HEK293 (cell line): Measurements from ENCODE around the gene RALGAPA1.

ENCODE experiments used
- KLF7 ChIP-seq: fragments of 450-650 bp; formaldehyde crosslinking; IDR thresholded peaks from 2 replicates; pipeline ENCODE4 v1.5.1; 2016; ENCODE audit warnings: missing biosample characterization, missing genetic modification characterization, borderline replicate concordance
- OSR2 ChIP-seq: fragments of 450-650 bp; formaldehyde crosslinking; IDR thresholded peaks from 2 replicates; pipeline ENCODE4 v1.5.1; 2016; ENCODE audit warnings: missing biosample characterization, missing genetic modification characterization
- ZBTB21 ChIP-seq: fragments of 450-650 bp; formaldehyde crosslinking; IDR thresholded peaks from 2 replicates; pipeline ENCODE4 v1.5.1; 2017; ENCODE audit warnings: missing biosample characterization, missing genetic modification characterization
- ZIC2 ChIP-seq: fragments of 450-650 bp; formaldehyde crosslinking; IDR thresholded peaks from 2 replicates; pipeline ENCODE4 v1.5.1; 2016; ENCODE audit warnings: missing biosample characterization, missing genetic modification characterization
- ZNF10 ChIP-seq: fragments of 450-650 bp; formaldehyde crosslinking; IDR thresholded peaks from 2 replicates; pipeline ENCODE4 v1.5.1; 2017; ENCODE audit warnings: missing biosample characterization, missing genetic modification characterization
- ZNF155 ChIP-seq: fragments of 450-650 bp; formaldehyde crosslinking; IDR thresholded peaks from 2 replicates; pipeline ENCODE4 v1.5.1; 2016; ENCODE audit warnings: missing biosample characterization, missing genetic modification characterization
- ZNF16 ChIP-seq: fragments of 450-650 bp; formaldehyde crosslinking; IDR thresholded peaks from 2 replicates; pipeline ENCODE4 v1.5.1; 2016; ENCODE audit warnings: low read depth, missing biosample characterization, missing genetic modification characterization
- ZNF214 ChIP-seq: fragments of 450-650 bp; formaldehyde crosslinking; IDR thresholded peaks from 2 replicates; pipeline ENCODE4 v1.5.1; 2017; ENCODE audit warnings: missing biosample characterization, mild to moderate bottlenecking, missing genetic modification characterization, borderline replicate concordance
- ZNF423 ChIP-seq: fragments of 450-650 bp; formaldehyde crosslinking; IDR thresholded peaks from 2 replicates; pipeline ENCODE4 v1.5.1; 2016; ENCODE audit warnings: missing biosample characterization, missing genetic modification characterization
- ZNF510 ChIP-seq: fragments of 450-650 bp; formaldehyde crosslinking; IDR thresholded peaks from 2 replicates; pipeline ENCODE4 v1.5.1; 2018; ENCODE audit warnings: mild to moderate bottlenecking, missing genetic modification characterization, missing biosample characterization; ENCODE audit not compliant: insufficient replicate concordance
- ZNF530 ChIP-seq: fragments of 450-650 bp; formaldehyde crosslinking; IDR thresholded peaks from 2 replicates; pipeline ENCODE4 v1.5.1; 2016; ENCODE audit warnings: low read depth, missing biosample characterization, missing genetic modification characterization
- ZNF677 ChIP-seq: fragments of 450-650 bp; IDR thresholded peaks from 2 replicates; pipeline ENCODE4 v1.5.0; 2018; ENCODE audit warnings: missing biosample characterization, mild to moderate bottlenecking, missing genetic modification characterization, moderate library complexity
- ZNF76 ChIP-seq: fragments of 450-650 bp; formaldehyde crosslinking; IDR thresholded peaks from 2 replicates; pipeline ENCODE4; 2016; ENCODE audit warnings: low read depth, missing biosample characterization, missing genetic modification characterization, borderline replicate concordance
- ZNF777 ChIP-seq: fragments of 450-650 bp; formaldehyde crosslinking; IDR thresholded peaks from 2 replicates; pipeline ENCODE4 v1.5.1; 2017; ENCODE audit warnings: missing biosample characterization, missing genetic modification characterization, borderline replicate concordance
- ZNF785 ChIP-seq: fragments of 450-650 bp; formaldehyde crosslinking; IDR thresholded peaks from 2 replicates; pipeline ENCODE4 v1.5.1; 2016; ENCODE audit warnings: missing biosample characterization, missing genetic modification characterization
- TF ChIP-seq, protein P1 (sequence below): fragments of 450-650 bp; formaldehyde crosslinking; IDR thresholded peaks from 2 replicates; pipeline ENCODE4 v1.5.1; 2016; ENCODE audit warnings: missing biosample characterization, missing genetic modification characterization
- TF ChIP-seq, protein P2 (sequence below): fragments of 450-650 bp; formaldehyde crosslinking; optimal IDR thresholded peaks from 2 replicates; pipeline ENCODE3; 2016; ENCODE audit warnings: missing biosample characterization, mild to moderate bottlenecking, missing genetic modification characterization
- TF ChIP-seq, protein P3 (sequence below): fragments of 450-650 bp; formaldehyde crosslinking; IDR thresholded peaks from 2 replicates; pipeline ENCODE4 v1.5.1; 2017; ENCODE audit warnings: missing biosample characterization, mild to moderate bottlenecking, missing genetic modification characterization, moderate library complexity
- TF ChIP-seq, protein P4 (sequence below): fragments of 450-650 bp; formaldehyde crosslinking; IDR thresholded peaks from 2 replicates; pipeline ENCODE4 v1.5.1; 2016; ENCODE audit warnings: missing biosample characterization, missing genetic modification characterization
- TF ChIP-seq, protein P5 (sequence below): fragments of 450-650 bp; formaldehyde crosslinking; IDR thresholded peaks from 2 replicates; pipeline ENCODE4 v1.5.1; 2016; ENCODE audit warnings: missing biosample characterization, missing genetic modification characterization
- TF ChIP-seq, protein P6 (sequence below): fragments of 450-650 bp; formaldehyde crosslinking; IDR thresholded peaks from 2 replicates; pipeline ENCODE4 v1.5.1; 2016; ENCODE audit warnings: missing biosample characterization, missing genetic modification characterization
- TF ChIP-seq, protein P7 (sequence below): fragments of 450-650 bp; formaldehyde crosslinking; IDR thresholded peaks from 2 replicates; pipeline ENCODE4 v1.5.1; 2017; ENCODE audit warnings: missing biosample characterization, missing genetic modification characterization
- TF ChIP-seq, protein P8 (sequence below): fragments of 450-650 bp; formaldehyde crosslinking; IDR thresholded peaks from 2 replicates; pipeline ENCODE4 v1.5.1; 2016; ENCODE audit warnings: missing biosample characterization, missing genetic modification characterization

Gene RALGAPA1

DNA sequence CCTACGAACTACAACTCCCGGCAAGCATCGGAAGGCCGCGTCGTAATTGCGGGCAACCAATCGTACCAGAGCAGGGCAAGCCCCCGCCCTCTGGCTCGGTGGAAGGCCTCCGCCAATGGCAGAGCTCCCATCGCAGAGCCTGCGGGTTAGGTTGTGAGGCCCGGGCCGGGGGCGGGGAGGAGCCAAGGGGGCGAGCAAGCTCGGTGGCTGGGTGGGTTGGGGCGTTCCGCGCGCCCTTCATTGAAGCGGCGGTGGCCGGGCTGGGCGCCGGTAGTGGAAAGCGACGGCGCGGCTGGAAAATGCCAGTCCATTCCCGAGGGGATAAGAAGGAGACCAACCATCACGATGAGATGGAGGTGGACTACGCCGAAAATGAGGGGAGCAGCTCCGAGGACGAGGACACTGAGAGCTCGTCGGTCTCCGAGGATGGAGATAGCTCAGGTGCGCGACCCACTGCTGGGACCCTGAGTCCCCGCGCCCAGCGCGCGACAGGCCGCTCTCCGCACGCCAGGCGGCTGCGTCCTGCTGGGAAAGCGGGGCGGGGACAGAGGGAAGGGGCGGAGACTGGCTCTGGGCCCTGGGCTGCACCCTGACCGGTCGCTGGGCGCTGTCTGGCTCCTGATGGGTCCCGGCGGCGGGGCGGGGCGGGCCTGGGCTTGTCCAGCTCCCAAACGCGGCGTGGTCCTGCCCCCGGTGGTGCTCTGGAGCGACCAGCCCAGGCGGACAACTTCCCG, 17.3 kb upstream of the RALGAPA1 start, which contains the start of gene BRMS1L (continued):
- TF ChIP-seq, protein P1, sequence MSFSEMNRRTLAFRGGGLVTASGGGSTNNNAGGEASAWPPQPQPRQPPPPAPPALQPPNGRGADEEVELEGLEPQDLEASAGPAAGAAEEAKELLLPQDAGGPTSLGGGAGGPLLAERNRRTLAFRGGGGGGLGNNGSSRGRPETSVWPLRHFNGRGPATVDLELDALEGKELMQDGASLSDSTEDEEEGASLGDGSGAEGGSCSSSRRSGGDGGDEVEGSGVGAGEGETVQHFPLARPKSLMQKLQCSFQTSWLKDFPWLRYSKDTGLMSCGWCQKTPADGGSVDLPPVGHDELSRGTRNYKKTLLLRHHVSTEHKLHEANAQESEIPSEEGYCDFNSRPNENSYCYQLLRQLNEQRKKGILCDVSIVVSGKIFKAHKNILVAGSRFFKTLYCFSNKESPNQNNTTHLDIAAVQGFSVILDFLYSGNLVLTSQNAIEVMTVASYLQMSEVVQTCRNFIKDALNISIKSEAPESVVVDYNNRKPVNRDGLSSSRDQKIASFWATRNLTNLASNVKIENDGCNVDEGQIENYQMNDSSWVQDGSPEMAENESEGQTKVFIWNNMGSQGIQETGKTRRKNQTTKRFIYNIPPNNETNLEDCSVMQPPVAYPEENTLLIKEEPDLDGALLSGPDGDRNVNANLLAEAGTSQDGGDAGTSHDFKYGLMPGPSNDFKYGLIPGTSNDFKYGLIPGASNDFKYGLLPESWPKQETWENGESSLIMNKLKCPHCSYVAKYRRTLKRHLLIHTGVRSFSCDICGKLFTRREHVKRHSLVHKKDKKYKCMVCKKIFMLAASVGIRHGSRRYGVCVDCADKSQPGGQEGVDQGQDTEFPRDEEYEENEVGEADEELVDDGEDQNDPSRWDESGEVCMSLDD: peak; percentile 89
- TF ChIP-seq ZNF785 (tag by site-specific recombination): peak; percentile 88; the same call in 1 of the 2 replicates
- peak; percentile 97 for TF ChIP-seq KLF7 (tag by site-specific recombination)
- no peak for TF ChIP-seq ZNF530 (tag by site-specific recombination)
- peak; percentile 99 for TF ChIP-seq ZNF423
- TF ChIP-seq, protein P2, sequence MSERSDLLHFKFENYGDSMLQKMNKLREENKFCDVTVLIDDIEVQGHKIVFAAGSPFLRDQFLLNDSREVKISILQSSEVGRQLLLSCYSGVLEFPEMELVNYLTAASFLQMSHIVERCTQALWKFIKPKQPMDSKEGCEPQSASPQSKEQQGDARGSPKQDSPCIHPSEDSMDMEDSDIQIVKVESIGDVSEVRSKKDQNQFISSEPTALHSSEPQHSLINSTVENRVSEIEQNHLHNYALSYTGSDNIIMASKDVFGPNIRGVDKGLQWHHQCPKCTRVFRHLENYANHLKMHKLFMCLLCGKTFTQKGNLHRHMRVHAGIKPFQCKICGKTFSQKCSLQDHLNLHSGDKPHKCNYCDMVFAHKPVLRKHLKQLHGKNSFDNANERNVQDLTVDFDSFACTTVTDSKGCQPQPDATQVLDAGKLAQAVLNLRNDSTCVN: peak; percentile 98
- peak; percentile 96 for TF ChIP-seq ZIC2
- TF ChIP-seq, protein P3, sequence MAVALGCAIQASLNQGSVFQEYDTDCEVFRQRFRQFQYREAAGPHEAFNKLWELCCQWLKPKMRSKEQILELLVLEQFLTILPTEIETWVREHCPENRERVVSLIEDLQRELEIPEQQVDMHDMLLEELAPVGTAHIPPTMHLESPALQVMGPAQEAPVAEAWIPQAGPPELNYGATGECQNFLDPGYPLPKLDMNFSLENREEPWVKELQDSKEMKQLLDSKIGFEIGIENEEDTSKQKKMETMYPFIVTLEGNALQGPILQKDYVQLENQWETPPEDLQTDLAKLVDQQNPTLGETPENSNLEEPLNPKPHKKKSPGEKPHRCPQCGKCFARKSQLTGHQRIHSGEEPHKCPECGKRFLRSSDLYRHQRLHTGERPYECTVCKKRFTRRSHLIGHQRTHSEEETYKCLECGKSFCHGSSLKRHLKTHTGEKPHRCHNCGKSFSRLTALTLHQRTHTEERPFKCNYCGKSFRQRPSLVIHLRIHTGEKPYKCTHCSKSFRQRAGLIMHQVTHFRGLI (tag by site-specific recombination): peak; percentile 88
- no peak for TF ChIP-seq ZNF214 (tag by site-specific recombination)
- TF ChIP-seq ZNF10: peak; percentile 38; the same call in 1 of the 2 replicates
- TF ChIP-seq ZBTB21 (tag by site-specific recombination): peak; percentile 67; the same call in 1 of the 2 replicates
- TF ChIP-seq, protein P4, sequence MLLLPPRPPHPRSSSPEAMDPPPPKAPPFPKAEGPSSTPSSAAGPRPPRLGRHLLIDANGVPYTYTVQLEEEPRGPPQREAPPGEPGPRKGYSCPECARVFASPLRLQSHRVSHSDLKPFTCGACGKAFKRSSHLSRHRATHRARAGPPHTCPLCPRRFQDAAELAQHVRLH (tag by site-specific recombination): peak; percentile 68; the same call in 1 of the 2 replicates
- peak; percentile 95 for TF ChIP-seq ZNF76 (tag by site-specific recombination)
- TF ChIP-seq ZNF16 (tag by site-specific recombination): no peak
- TF ChIP-seq ZNF677 (tag by site-specific recombination): no peak
- TF ChIP-seq, protein P5, sequence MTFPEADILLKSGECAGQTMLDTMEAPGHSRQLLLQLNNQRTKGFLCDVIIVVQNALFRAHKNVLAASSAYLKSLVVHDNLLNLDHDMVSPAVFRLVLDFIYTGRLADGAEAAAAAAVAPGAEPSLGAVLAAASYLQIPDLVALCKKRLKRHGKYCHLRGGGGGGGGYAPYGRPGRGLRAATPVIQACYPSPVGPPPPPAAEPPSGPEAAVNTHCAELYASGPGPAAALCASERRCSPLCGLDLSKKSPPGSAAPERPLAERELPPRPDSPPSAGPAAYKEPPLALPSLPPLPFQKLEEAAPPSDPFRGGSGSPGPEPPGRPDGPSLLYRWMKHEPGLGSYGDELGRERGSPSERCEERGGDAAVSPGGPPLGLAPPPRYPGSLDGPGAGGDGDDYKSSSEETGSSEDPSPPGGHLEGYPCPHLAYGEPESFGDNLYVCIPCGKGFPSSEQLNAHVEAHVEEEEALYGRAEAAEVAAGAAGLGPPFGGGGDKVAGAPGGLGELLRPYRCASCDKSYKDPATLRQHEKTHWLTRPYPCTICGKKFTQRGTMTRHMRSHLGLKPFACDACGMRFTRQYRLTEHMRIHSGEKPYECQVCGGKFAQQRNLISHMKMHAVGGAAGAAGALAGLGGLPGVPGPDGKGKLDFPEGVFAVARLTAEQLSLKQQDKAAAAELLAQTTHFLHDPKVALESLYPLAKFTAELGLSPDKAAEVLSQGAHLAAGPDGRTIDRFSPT: no peak
- TF ChIP-seq, protein P6, sequence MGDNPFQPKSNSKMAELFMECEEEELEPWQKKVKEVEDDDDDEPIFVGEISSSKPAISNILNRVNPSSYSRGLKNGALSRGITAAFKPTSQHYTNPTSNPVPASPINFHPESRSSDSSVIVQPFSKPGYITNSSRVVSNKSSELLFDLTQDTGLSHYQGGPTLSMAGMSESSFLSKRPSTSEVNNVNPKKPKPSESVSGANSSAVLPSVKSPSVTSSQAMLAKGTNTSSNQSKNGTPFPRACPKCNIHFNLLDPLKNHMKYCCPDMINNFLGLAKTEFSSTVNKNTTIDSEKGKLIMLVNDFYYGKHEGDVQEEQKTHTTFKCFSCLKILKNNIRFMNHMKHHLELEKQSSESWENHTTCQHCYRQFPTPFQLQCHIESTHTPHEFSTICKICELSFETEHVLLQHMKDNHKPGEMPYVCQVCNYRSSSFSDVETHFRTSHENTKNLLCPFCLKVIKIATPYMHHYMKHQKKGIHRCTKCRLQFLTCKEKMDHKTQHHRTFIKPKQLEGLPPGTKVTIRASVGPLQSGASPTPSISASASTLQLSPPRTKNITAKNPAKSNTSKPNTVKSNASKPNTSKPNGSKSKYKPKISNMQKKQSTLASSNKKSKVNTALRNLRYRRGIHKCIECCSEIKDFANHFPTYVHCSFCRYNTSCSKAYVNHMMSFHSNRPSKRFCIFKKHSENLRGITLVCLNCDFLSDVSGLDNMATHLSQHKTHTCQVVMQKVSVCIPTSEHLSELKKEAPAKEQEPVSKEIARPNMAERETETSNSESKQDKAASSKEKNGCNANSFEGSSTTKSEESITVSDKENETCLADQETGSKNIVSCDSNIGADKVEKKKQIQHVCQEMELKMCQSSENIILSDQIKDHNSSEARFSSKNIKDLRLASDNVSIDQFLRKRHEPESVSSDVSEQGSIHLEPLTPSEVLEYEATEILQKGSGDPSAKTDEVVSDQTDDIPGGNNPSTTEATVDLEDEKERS (tag by site-specific recombination): no peak
- no peak for TF ChIP-seq ZNF777 (tag by site-specific recombination)
- TF ChIP-seq, protein P7, sequence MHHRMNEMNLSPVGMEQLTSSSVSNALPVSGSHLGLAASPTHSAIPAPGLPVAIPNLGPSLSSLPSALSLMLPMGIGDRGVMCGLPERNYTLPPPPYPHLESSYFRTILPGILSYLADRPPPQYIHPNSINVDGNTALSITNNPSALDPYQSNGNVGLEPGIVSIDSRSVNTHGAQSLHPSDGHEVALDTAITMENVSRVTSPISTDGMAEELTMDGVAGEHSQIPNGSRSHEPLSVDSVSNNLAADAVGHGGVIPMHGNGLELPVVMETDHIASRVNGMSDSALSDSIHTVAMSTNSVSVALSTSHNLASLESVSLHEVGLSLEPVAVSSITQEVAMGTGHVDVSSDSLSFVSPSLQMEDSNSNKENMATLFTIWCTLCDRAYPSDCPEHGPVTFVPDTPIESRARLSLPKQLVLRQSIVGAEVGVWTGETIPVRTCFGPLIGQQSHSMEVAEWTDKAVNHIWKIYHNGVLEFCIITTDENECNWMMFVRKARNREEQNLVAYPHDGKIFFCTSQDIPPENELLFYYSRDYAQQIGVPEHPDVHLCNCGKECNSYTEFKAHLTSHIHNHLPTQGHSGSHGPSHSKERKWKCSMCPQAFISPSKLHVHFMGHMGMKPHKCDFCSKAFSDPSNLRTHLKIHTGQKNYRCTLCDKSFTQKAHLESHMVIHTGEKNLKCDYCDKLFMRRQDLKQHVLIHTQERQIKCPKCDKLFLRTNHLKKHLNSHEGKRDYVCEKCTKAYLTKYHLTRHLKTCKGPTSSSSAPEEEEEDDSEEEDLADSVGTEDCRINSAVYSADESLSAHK: peak; percentile 65; the same call in 1 of the 2 replicates
- no peak for TF ChIP-seq ZNF155 (tag by site-specific recombination)
- TF ChIP-seq OSR2 (tag by site-specific recombination): peak; percentile 53
- TF ChIP-seq, protein P8, sequence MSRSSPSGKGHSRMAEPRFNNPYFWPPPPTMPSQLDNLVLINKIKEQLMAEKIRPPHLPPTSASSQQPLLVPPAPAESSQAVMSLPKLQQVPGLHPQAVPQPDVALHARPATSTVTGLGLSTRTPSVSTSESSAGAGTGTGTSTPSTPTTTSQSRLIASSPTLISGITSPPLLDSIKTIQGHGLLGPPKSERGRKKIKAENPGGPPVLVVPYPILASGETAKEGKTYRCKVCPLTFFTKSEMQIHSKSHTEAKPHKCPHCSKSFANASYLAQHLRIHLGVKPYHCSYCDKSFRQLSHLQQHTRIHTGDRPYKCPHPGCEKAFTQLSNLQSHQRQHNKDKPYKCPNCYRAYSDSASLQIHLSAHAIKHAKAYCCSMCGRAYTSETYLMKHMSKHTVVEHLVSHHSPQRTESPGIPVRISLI (tag by site-specific recombination): no peak
- TF ChIP-seq ZNF510 (tag by site-specific recombination): no peak
